GM13977 (cell line): ENCODE measurements around the gene PARD6A.
A peak's percentile ranks its signal among the peaks of the same experiment; 100 is the strongest.

ENCODE experiments used
- DNase-seq: peaks from one replicate; pipeline ENCODE4 v3.0.0; 2012; ENCODE audit warnings: low spot score
- CTCF ChIP-seq: IDR thresholded peaks from 2 replicates; pipeline ENCODE4 v1.5.1; 2012; ENCODE audit warnings: mild to moderate bottlenecking, control low read depth; ENCODE audit not compliant: insufficient read depth; ENCODE audit errors: extremely low read depth, missing control alignments
- in situ Hi-C: fragments of 300-500 bp; cut with MboI; formaldehyde crosslinking; loops from one replicate; pipeline ENCODE4 v1.12.0; 2022; ENCODE audit warnings: low sequenced_read_pairs, low pct_unique_long_range_greater_than_20kb, mixed read lengths, inconsistent platforms; ENCODE audit not compliant: unreplicated experiment

Gene PARD6A

GRCh38 chr16:67648764-67649407, 11.9 kb upstream of the PARD6A start:
- in situ Hi-C loops: no loop called here
- peak; percentile 23 for DNase-seq
- no peak for TF ChIP-seq CTCF

- TF ChIP-seq CTCF: no peak
- no peak for DNase-seq
- in situ Hi-C loops: no loop called here
Measured at GRCh38 chr16:67649494-67649931, 11.2 kb upstream of the PARD6A start.

- TF ChIP-seq CTCF: no peak
- no peak for DNase-seq
- in situ Hi-C loops: loop anchor here (10.0 kb wide), 1 partner anchor 115 kb away; no protein-coding TSS in a partner anchor
Measured at GRCh38 chr16:67650023-67650422, 10.7 kb upstream of the PARD6A start.

DNA sequence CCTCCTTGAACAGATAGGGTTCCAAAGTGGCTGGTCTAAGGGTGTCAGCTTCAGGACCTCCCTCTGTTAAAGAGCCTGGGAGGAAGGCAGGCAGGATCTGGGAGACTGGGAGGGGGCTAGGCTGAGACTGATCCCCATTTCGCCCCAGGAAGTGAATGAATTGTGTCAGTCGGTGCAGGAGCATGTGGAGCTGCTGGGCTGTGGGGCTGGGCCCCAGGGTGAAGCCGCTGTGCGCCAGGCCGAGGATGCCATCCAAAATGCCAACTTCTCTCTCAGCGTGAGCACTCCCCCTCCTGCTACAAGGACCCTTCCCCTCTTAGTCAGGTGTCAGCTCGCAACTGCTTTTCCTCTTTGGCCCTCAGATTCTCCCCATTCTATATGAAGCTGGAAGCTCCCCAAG, 9.7 kb upstream of the PARD6A start:
- no peak for DNase-seq
- TF ChIP-seq CTCF: no peak
- in situ Hi-C loops: loop anchor here (10.0 kb wide), 1 partner anchor 116 kb away; no protein-coding TSS in a partner anchor

DNA sequence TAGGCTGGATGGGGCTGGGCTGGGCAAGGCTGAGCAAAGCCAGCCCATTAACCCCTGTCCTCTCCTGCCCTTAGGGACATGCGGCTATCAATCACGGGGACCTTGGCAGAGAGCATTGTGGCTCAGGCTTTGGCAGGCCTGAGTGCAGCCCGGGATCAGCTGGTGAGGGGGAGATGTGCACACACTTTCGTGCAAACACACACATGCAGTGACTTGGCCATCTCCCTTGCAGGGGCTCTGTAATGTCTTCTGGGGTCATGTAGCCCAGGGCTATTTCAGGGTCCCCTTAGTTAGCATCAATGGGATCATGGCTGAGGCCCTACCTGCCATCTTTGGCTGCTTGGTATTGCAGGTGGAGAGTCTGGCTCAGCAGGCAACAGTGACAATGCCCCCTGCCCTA, 8.9 kb upstream of the PARD6A start:
- DNase-seq: no peak
- in situ Hi-C loops: loop anchor here (10.0 kb wide), 1 partner anchor 117 kb away; no protein-coding TSS in a partner anchor
- TF ChIP-seq CTCF: no peak

DNA sequence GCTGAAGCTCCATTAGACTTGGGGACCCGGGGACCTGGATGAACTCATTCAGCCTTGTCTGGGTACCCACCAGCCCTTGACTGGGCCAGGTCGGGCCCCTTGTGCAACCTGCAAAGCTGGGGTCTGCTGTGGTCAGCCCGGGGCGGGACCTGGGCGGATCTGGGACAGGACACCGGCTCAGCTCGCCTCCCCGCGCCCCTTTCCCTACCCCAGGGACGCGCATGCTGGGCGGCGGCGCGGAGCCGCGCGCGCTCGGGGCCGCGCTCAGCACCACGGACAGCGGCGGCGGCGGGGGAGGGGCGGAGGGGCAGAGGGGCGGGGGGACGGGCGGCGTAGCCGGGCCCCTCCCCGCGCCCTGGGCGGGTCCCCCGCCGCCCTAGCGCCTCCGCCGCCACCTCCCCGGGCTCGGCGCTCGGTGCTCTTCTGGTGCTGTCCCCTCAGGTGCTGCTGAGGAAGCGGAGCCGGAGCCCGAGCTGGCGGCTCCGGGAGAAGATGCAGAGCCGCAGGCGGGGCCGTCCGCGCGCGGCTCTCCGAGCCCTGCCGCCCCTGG, 8.1 kb upstream of the PARD6A start:
- no peak for DNase-seq
- in situ Hi-C loops: loop anchor here (10.0 kb wide), 1 partner anchor 118 kb away; no protein-coding TSS in a partner anchor
- no peak for TF ChIP-seq CTCF
